GM12878 (cell line): ENCODE results near the gene DPF3. TPM values are rescaled to one million over a fixed set of nuclear protein-coding genes. Genes with fewer than 3 reads are reported as not detected.

ENCODE experiments used
- ATAC-seq: fragments of 200-7000 bp; cut with Tn5 transposase; 3 replicates; pipeline ENCODE4 v1.9.1; 2020; ENCODE audit warnings: mild to moderate bottlenecking, moderate library complexity
- BruUV-seq: library from RNA; stranded (reverse); fragments of 400-500 nt; replicated peaks from 2 replicates; lab custom pipeline; 2021; lab: Mats Ljungman, UMichigan
- CTCF ChIA-PET: fragments of 300-600 bp; sonication (Branson Sonifier 250); formaldehyde crosslinking; extraction: SDS; loops from one replicate; lab custom pipeline; 2021; ENCODE audit warnings: inconsistent platforms; lab: Yijun Ruan, JAX
- POLR2A ChIA-PET: fragments of 350-600 bp; formaldehyde crosslinking; extraction: SDS; loops from one replicate; lab custom pipeline; 2021; ENCODE audit warnings: inconsistent platforms; lab: Charles Lee
- RAD21 ChIA-PET: fragments of 300-600 bp; sonication (Branson Sonifier 250); formaldehyde crosslinking; loops from one replicate; lab custom pipeline; 2023; ENCODE audit warnings: antibody characterized with exemption; ENCODE audit not compliant: unreplicated experiment; lab: Charles Lee
- SMC1A ChIA-PET: fragments of 300-600 bp; sonication (Branson Sonifier 250); formaldehyde crosslinking; loops from one replicate; lab custom pipeline; 2023; ENCODE audit not compliant: unreplicated experiment, uncharacterized antibody; lab: Charles Lee
- DNase-seq: peaks from one replicate; pipeline ENCODE4 v3.0.0-alpha.2; 2011; ENCODE audit warnings: low read depth, low spot score
- FAIRE-seq: peaks from 3 replicates; lab custom pipeline; 2011; peaks lifted over from hg19 to GRCh38; lab: Jason Lieb, UNC
- H2AFZ ChIP-seq: 2 replicates; pipeline ENCODE4 v1.6.0; 2011; ENCODE audit warnings: low read depth, low read length, control low read depth; ENCODE audit not compliant: control insufficient read depth
- H3K27ac ChIP-seq: 2 replicates; pipeline ENCODE4 v1.5.1; 2011; ENCODE audit warnings: control low read depth; ENCODE audit not compliant: control insufficient read depth, insufficient read depth
- H3K27me3 ChIP-seq, 2 experiments: replicated peaks in 1 of 2; 2 replicates each; pipeline versions ENCODE4 v1.6.0 to v1.6.1; 2011; ENCODE audit warnings: low read length in 1 of 2; ENCODE audit not compliant: control insufficient read depth in 2 of 2, insufficient read depth in 2 of 2
- H3K36me3 ChIP-seq, 2 experiments: 2 replicates each; pipeline ENCODE4 v1.5.1; 2011; ENCODE audit warnings: low read length in 1 of 2; ENCODE audit not compliant: control insufficient read depth in 2 of 2, insufficient read depth in 2 of 2
- H3K4me1 ChIP-seq: 2 replicates; pipeline ENCODE4 v1.6.1; 2011; ENCODE audit warnings: mild to moderate bottlenecking, low read length, moderate library complexity, mixed read lengths; ENCODE audit not compliant: control insufficient read depth, insufficient read depth
- H3K4me2 ChIP-seq: 2 replicates; pipeline ENCODE4 v1.6.0; 2011; ENCODE audit warnings: control low read depth; ENCODE audit not compliant: control insufficient read depth, insufficient read depth
- H3K4me3 ChIP-seq: fragments of 200-600 bp; sonication (generic); 2 replicates; pipeline ENCODE4 v1.5.1; 2016
- H3K79me2 ChIP-seq: 2 replicates; pipeline ENCODE4 v1.6.0; 2011; ENCODE audit warnings: low read length; ENCODE audit not compliant: control insufficient read depth, insufficient read depth
- H3K9ac ChIP-seq: 2 replicates; pipeline ENCODE4 v1.8.0; 2011; ENCODE audit warnings: low read length, control low read depth, mixed read lengths; ENCODE audit not compliant: control insufficient read depth, insufficient read depth
- H3K9me3 ChIP-seq: replicated peaks from 3 replicates; pipeline ENCODE4 v1.5.1; 2011; ENCODE audit warnings: mild to moderate bottlenecking, low read length; ENCODE audit not compliant: control insufficient read depth, insufficient read depth
- H4K20me1 ChIP-seq: 2 replicates; pipeline ENCODE4 v1.6.0; 2011; ENCODE audit not compliant: control insufficient read depth, insufficient read depth
- CBX5 ChIP-seq: sonication (generic); IDR thresholded peaks from 2 replicates; pipeline ENCODE4 v1.6.1; 2016; ENCODE audit warnings: low read depth, moderate library complexity, mild to moderate bottlenecking, inconsistent platforms
- CHD1 ChIP-seq: IDR thresholded peaks from 2 replicates; pipeline ENCODE4 v1.6.1; 2012; ENCODE audit warnings: low read depth, low read length, improper control_type of control experiment
- CHD2 ChIP-seq: IDR thresholded peaks from 2 replicates; pipeline ENCODE4 v1.6.1; 2011; ENCODE audit warnings: low read depth, low read length, improper control_type of control experiment, borderline replicate concordance
- ETV6 ChIP-seq, 2 experiments: fragments of 450-650 bp in 1 of 2; IDR thresholded peaks in 1 of 2; conservative IDR thresholded peaks in 1 of 2; 2 replicates each; pipeline ENCODE4 v1.6.1; 2014; ENCODE audit warnings: antibody characterized with exemption in 1 of 2, borderline replicate concordance in 1 of 2, low read depth in 1 of 2, mild to moderate bottlenecking in 1 of 2, moderate library complexity in 1 of 2
- FOXM1 ChIP-seq: IDR thresholded peaks from 2 replicates; pipeline ENCODE4 v1.6.1; 2012; ENCODE audit warnings: low read depth, mild to moderate bottlenecking, inconsistent platforms, low read length, moderate library complexity
- HCFC1 ChIP-seq: fragments of 150-350 bp; IDR thresholded peaks from 2 replicates; pipeline ENCODE4 v1.6.1; 2014; ENCODE audit warnings: low read length
- NFYB ChIP-seq: IDR thresholded peaks from 2 replicates; pipeline ENCODE4 v1.6.1; 2011; ENCODE audit warnings: low read depth, mild to moderate bottlenecking, low read length, improper control_type of control experiment, moderate library complexity; ENCODE audit not compliant: insufficient read depth
- SIX5 ChIP-seq: IDR thresholded peaks from 2 replicates; pipeline ENCODE4 v1.6.1; 2011; ENCODE audit warnings: mild to moderate bottlenecking, low read depth, low read length, moderate library complexity; ENCODE audit not compliant: severe bottlenecking
- SMAD1 ChIP-seq: fragments of 450-650 bp; IDR thresholded peaks from 2 replicates; pipeline ENCODE4 v1.6.1; 2018; ENCODE audit warnings: mild to moderate bottlenecking, low read depth; ENCODE audit not compliant: partially characterized antibody
- SREBF2 ChIP-seq: IDR thresholded peaks from 2 replicates; pipeline ENCODE4 v1.6.1; 2012; ENCODE audit warnings: mild to moderate bottlenecking, low read length
- SUZ12 ChIP-seq: fragments of 200-600 bp; sonication (generic); IDR thresholded peaks from one replicate; pipeline ENCODE4 v1.6.1; 2018; ENCODE audit warnings: antibody characterized with exemption, mild to moderate bottlenecking; ENCODE audit not compliant: unreplicated experiment
- TCF3 ChIP-seq: IDR thresholded peaks from 2 replicates; pipeline ENCODE4 v1.6.1; 2012; ENCODE audit warnings: low read depth, mild to moderate bottlenecking, low read length, borderline replicate concordance; ENCODE audit not compliant: insufficient read depth
- WGBS: methylation state at CpG from one replicate; pipeline ENCODE4 v1.1.6; 2016; ENCODE audit warnings: low lambda C conversion rate; ENCODE audit not compliant: insufficient replicate concordance, insufficient coverage; ENCODE audit errors: missing lambda C conversion rate; 5-methylcytosine and 5-hydroxymethylcytosine counted together
- in situ Hi-C: fragments of 300-500 bp; cut with MboI; formaldehyde crosslinking; loops from 9 replicates; pipeline ENCODE4 v1.14.3; 2018; ENCODE audit warnings: mixed read lengths
- intact Hi-C: fragments of 100-400 bp; cut with micrococcal nuclease; formaldehyde crosslinking; loops from one replicate; pipeline ENCODE4 v1.14.2; 2022; ENCODE audit not compliant: unreplicated experiment
- polyA plus RNA-seq, 11 experiments: library from polyadenylated mRNA; depleted of rRNA in 4 of 11; unstranded in 6 of 11; stranded (reverse) in 5 of 11; fragments of >200 nt; fragmentation: Nextera tagmentation in 4 of 11; fragmentation: Illumina TruSeq in 1 of 11; extraction: Ambion mirVana in 4 of 11; extraction: Trizol in 1 of 11; gene quantifications; 1 replicate in 1 of 11; 2 replicates in 10 of 11; pipeline versions ENCODE4 v1.2.1 to v1.2.3, GENCODE V29; 2011 to 2016; ENCODE audit warnings: inconsistent platforms in 2 of 11, missing spikeins in 2 of 11, low read depth in 1 of 11
- total RNA-seq, 4 experiments: library from RNA; depleted of rRNA in 3 of 4; stranded (reverse); fragments of >200 nt in 3 of 4; fragmentation: Illumina TruSeq in 1 of 4; extraction: Trizol in 1 of 4; gene quantifications; 2 replicates each; pipeline versions ENCODE4 v1.2.1 to v1.2.3, GENCODE V29; 2013 to 2021
- TF ChIP-seq, protein P1 (sequence below): fragments of 450-650 bp; IDR thresholded peaks from 2 replicates; pipeline ENCODE4 v1.6.1; 2017; ENCODE audit warnings: mild to moderate bottlenecking, moderate library complexity
- TF ChIP-seq, protein P2 (sequence below): fragments of 450-650 bp; IDR thresholded peaks from 2 replicates; pipeline ENCODE4 v1.6.1; 2016; ENCODE audit warnings: mild to moderate bottlenecking, moderate library complexity, borderline replicate concordance
- TF ChIP-seq, protein P3 (sequence below): IDR thresholded peaks from 2 replicates; pipeline ENCODE4 v1.6.1; 2011; ENCODE audit warnings: borderline replicate concordance, low read depth, mild to moderate bottlenecking, moderate library complexity, low read length; ENCODE audit not compliant: insufficient read depth, poor library complexity, severe bottlenecking

DPF3 gene
- total and polyA plus RNA-seq, 10 of the 15 experiments (the other 5 are each of a cell fraction or from before 2014, with no cell fraction given), result 0.69 to 8.0 (median 2.2) TPM

DNA sequence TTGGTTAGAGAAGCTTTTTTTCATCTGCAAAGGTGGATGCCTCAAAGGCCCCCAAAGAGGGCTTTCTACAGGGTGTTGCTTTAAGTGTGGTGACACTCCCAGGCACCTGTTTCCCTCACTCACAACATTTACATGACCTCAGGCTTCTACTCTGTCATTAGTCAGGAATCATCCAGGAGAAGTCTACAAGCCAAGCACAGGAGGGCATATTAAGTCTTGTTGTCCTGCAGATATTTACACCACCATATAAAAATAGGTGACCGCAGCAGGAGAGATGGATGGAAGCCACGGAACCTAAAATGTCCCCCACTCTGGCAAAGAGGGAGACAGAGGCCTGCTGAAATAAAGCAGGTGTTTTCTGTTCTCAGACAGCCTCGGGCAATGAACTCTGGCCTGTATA lies 7.5 kb upstream of the DPF3 start:
- no peak overlapping the region for H2AFZ ChIP-seq
- in situ Hi-C loops, result no loop called here
- DNase-seq (no peak), FAIRE-seq (no peak), ATAC-seq (no peak)
- H3K4me2 ChIP-seq, result no peak overlapping the region
- no peak overlapping the region for H3K9ac ChIP-seq
- no peak overlapping the region for H3K4me3 ChIP-seq
- no peaks in the 10 kb centered on the region for H3K4me1 ChIP-seq
- WGBS, result 98% methylated on average over 3 of the region's 3 CpGs
- H3K36me3 ChIP-seq, result no peaks in the 10 kb centered on the region
- RAD21 ChIA-PET, result no interaction called here
- intact Hi-C loops, result no loop called here
- SMC1A ChIA-PET, result no interaction called here
- H4K20me1 ChIP-seq, result no peaks in the 10 kb centered on the region
- no peaks in the 10 kb centered on the region for H3K9me3 ChIP-seq
- POLR2A ChIA-PET, result no interaction called here
- no peaks in the 10 kb centered on the region for H3K79me2 ChIP-seq
- H3K27me3 ChIP-seq, result no peaks in the 10 kb centered on the region
- CTCF ChIA-PET, result interaction anchor here (14.5 kb wide), 1 partner anchor 386 kb away, joined by 520 read pairs; no protein-coding TSS in a partner anchor
- no TSS peak for BruUV-seq
- H3K27ac ChIP-seq, result no peak overlapping the region
- no peak for TF ChIP-seq CHD2
- no peak for TF ChIP-seq CHD1
- no peak for TF ChIP-seq ETV6 (conservative IDR thresholded peaks at IDR 0.05 in 1 of 2, IDR thresholded peaks at IDR 0.05 in 1 of 2; ENCODE audit: borderline replicate concordance in 1 of 2, low read depth in 1 of 2)
- no peak for TF ChIP-seq SMAD1
- no peak for TF ChIP-seq NFYB
- TF ChIP-seq, protein P1, sequence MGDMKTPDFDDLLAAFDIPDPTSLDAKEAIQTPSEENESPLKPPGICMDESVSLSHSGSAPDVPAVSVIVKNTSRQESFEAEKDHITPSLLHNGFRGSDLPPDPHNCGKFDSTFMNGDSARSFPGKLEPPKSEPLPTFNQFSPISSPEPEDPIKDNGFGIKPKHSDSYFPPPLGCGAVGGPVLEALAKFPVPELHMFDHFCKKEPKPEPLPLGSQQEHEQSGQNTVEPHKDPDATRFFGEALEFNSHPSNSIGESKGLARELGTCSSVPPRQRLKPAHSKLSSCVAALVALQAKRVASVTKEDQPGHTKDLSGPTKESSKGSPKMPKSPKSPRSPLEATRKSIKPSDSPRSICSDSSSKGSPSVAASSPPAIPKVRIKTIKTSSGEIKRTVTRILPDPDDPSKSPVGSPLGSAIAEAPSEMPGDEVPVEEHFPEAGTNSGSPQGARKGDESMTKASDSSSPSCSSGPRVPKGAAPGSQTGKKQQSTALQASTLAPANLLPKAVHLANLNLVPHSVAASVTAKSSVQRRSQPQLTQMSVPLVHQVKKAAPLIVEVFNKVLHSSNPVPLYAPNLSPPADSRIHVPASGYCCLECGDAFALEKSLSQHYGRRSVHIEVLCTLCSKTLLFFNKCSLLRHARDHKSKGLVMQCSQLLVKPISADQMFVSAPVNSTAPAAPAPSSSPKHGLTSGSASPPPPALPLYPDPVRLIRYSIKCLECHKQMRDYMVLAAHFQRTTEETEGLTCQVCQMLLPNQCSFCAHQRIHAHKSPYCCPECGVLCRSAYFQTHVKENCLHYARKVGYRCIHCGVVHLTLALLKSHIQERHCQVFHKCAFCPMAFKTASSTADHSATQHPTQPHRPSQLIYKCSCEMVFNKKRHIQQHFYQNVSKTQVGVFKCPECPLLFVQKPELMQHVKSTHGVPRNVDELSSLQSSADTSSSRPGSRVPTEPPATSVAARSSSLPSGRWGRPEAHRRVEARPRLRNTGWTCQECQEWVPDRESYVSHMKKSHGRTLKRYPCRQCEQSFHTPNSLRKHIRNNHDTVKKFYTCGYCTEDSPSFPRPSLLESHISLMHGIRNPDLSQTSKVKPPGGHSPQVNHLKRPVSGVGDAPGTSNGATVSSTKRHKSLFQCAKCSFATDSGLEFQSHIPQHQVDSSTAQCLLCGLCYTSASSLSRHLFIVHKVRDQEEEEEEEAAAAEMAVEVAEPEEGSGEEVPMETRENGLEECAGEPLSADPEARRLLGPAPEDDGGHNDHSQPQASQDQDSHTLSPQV, result no peak
- TF ChIP-seq SREBF2, result no peak
- no peak for TF ChIP-seq SIX5
- TF ChIP-seq, protein P2, sequence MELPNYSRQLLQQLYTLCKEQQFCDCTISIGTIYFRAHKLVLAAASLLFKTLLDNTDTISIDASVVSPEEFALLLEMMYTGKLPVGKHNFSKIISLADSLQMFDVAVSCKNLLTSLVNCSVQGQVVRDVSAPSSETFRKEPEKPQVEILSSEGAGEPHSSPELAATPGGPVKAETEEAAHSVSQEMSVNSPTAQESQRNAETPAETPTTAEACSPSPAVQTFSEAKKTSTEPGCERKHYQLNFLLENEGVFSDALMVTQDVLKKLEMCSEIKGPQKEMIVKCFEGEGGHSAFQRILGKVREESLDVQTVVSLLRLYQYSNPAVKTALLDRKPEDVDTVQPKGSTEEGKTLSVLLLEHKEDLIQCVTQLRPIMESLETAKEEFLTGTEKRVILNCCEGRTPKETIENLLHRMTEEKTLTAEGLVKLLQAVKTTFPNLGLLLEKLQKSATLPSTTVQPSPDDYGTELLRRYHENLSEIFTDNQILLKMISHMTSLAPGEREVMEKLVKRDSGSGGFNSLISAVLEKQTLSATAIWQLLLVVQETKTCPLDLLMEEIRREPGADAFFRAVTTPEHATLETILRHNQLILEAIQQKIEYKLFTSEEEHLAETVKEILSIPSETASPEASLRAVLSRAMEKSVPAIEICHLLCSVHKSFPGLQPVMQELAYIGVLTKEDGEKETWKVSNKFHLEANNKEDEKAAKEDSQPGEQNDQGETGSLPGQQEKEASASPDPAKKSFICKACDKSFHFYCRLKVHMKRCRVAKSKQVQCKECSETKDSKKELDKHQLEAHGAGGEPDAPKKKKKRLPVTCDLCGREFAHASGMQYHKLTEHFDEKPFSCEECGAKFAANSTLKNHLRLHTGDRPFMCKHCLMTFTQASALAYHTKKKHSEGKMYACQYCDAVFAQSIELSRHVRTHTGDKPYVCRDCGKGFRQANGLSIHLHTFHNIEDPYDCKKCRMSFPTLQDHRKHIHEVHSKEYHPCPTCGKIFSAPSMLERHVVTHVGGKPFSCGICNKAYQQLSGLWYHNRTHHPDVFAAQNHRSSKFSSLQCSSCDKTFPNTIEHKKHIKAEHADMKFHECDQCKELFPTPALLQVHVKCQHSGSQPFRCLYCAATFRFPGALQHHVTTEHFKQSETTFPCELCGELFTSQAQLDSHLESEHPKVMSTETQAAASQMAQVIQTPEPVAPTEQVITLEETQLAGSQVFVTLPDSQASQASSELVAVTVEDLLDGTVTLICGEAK, result no peak
- no peak for TF ChIP-seq CBX5
- no peak for TF ChIP-seq TCF3
- TF ChIP-seq, protein P3, sequence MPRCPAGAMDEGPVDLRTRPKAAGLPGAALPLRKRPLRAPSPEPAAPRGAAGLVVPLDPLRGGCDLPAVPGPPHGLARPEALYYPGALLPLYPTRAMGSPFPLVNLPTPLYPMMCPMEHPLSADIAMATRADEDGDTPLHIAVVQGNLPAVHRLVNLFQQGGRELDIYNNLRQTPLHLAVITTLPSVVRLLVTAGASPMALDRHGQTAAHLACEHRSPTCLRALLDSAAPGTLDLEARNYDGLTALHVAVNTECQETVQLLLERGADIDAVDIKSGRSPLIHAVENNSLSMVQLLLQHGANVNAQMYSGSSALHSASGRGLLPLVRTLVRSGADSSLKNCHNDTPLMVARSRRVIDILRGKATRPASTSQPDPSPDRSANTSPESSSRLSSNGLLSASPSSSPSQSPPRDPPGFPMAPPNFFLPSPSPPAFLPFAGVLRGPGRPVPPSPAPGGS, result no peak
- no peak for TF ChIP-seq FOXM1
- no peak for TF ChIP-seq SUZ12
- TF ChIP-seq HCFC1, result no peak
